ENCODE data around the gene LIMS2.

The LIMS2 gene

GRCh38 chr2:127643439-127644065, 31.8 kb downstream of the LIMS2 start:
- no peak overlapping the region for H3K9ac ChIP-seq (ENCODE audit: insufficient read length, low read depth)
- peaks cover 9% of the 10 kb centered on the region for H3K36me3 ChIP-seq (ENCODE audit: insufficient read depth, insufficient read length, low read length)
- no peak for TF ChIP-seq YY1 (IDR thresholded peaks at IDR 0.05; ENCODE audit: insufficient read depth, insufficient read length)
- TF ChIP-seq SUZ12 (IDR thresholded peaks at IDR 0.05; ENCODE audit: extremely low read depth, insufficient read depth, insufficient read length), result no peak
- no peak for TF ChIP-seq ZNF274 (IDR thresholded peaks at IDR 0.05; ENCODE audit: low read depth, low read length)
- no peaks in the 10 kb centered on the region for H3K27me3 ChIP-seq (ENCODE audit: insufficient read depth, insufficient read length)
- no peak overlapping the region for H3K4me3 ChIP-seq (ENCODE audit: insufficient read length, low read depth)
- DNase-seq (ENCODE audit: low read depth, low spot score), result no peak
- H3K4me1 ChIP-seq (ENCODE audit: insufficient read depth, insufficient read length), result peaks cover 47% of the 10 kb centered on the region
- no peaks in the 10 kb centered on the region for H3K9me3 ChIP-seq (ENCODE audit: insufficient read depth, low read length)

- H3K4me1 ChIP-seq (ENCODE audit: insufficient read depth, insufficient read length), result peaks cover 48% of the 10 kb centered on the region
- DNase-seq (ENCODE audit: low read depth, low spot score), result no peak
- no peaks in the 10 kb centered on the region for H3K9me3 ChIP-seq (ENCODE audit: insufficient read depth, low read length)
- no peaks in the 10 kb centered on the region for H3K27me3 ChIP-seq (ENCODE audit: insufficient read depth, insufficient read length)
- H3K36me3 ChIP-seq (ENCODE audit: insufficient read depth, insufficient read length, low read length), result peaks cover 10% of the 10 kb centered on the region
- no peak overlapping the region for H3K9ac ChIP-seq (ENCODE audit: insufficient read length, low read depth)
- TF ChIP-seq ZNF274 (IDR thresholded peaks at IDR 0.05; ENCODE audit: low read depth, low read length), result no peak
- TF ChIP-seq YY1 (IDR thresholded peaks at IDR 0.05; ENCODE audit: insufficient read depth, insufficient read length), result no peak
- TF ChIP-seq SUZ12 (IDR thresholded peaks at IDR 0.05; ENCODE audit: extremely low read depth, insufficient read depth, insufficient read length), result no peak
- no peak overlapping the region for H3K4me3 ChIP-seq (ENCODE audit: insufficient read length, low read depth)
Measured at GRCh38 chr2:127642706-127643438, 32.5 kb downstream of the LIMS2 start.

GRCh38 chr2:127641846-127642507, 33.4 kb downstream of the LIMS2 start:
- H3K4me1 ChIP-seq (ENCODE audit: insufficient read depth, insufficient read length), result peaks cover 47% of the 10 kb centered on the region
- H3K9ac ChIP-seq (ENCODE audit: insufficient read length, low read depth), result no peak overlapping the region
- TF ChIP-seq SUZ12 (IDR thresholded peaks at IDR 0.05; ENCODE audit: extremely low read depth, insufficient read depth, insufficient read length) (no peak), YY1 (IDR thresholded peaks at IDR 0.05; ENCODE audit: insufficient read depth, insufficient read length) (no peak), ZNF274 (IDR thresholded peaks at IDR 0.05; ENCODE audit: low read depth, low read length) (no peak)
- no peaks in the 10 kb centered on the region for H3K27me3 ChIP-seq (ENCODE audit: insufficient read depth, insufficient read length)
- no peaks in the 10 kb centered on the region for H3K9me3 ChIP-seq (ENCODE audit: insufficient read depth, low read length)
- no peak for DNase-seq (ENCODE audit: low read depth, low spot score)
- peaks cover 10% of the 10 kb centered on the region for H3K36me3 ChIP-seq (ENCODE audit: insufficient read depth, insufficient read length, low read length)
- H3K4me3 ChIP-seq (ENCODE audit: insufficient read length, low read depth), result no peak overlapping the region

- Histone ChIP-seq H3K4me3 (ENCODE audit: insufficient read length, low read depth) (no peak overlapping the region), H3K4me1 (ENCODE audit: insufficient read depth, insufficient read length) (peaks cover 50% of the 10 kb centered on the region), H3K36me3 (ENCODE audit: insufficient read depth, insufficient read length, low read length) (peaks cover 14% of the 10 kb centered on the region), H3K27me3 (ENCODE audit: insufficient read depth, insufficient read length) (no peaks in the 10 kb centered on the region), H3K9me3 (ENCODE audit: insufficient read depth, low read length) (no peaks in the 10 kb centered on the region), H3K9ac (ENCODE audit: insufficient read length, low read depth) (no peak overlapping the region)
- no peak for DNase-seq (ENCODE audit: low read depth, low spot score)
- TF ChIP-seq SUZ12 (IDR thresholded peaks at IDR 0.05; ENCODE audit: extremely low read depth, insufficient read depth, insufficient read length), result no peak
- no peak for TF ChIP-seq ZNF274 (IDR thresholded peaks at IDR 0.05; ENCODE audit: low read depth, low read length)
Measured at GRCh38 chr2:127641133-127641532, 34.2 kb downstream of the LIMS2 start.

GRCh38 chr2:127640082-127641072, 35.0 kb downstream of the LIMS2 start:
- Histone ChIP-seq H3K27me3 (ENCODE audit: insufficient read depth, insufficient read length) (no peaks in the 10 kb centered on the region), H3K36me3 (ENCODE audit: insufficient read depth, insufficient read length, low read length) (peaks cover 16% of the 10 kb centered on the region), H3K4me1 (ENCODE audit: insufficient read depth, insufficient read length) (peaks cover 47% of the 10 kb centered on the region), H3K4me3 (ENCODE audit: insufficient read length, low read depth) (no peak overlapping the region), H3K9me3 (ENCODE audit: insufficient read depth, low read length) (no peaks in the 10 kb centered on the region), H3K9ac (ENCODE audit: insufficient read length, low read depth) (peak overlapping the region; percentile 62)
- TF ChIP-seq SUZ12 (IDR thresholded peaks at IDR 0.05; ENCODE audit: extremely low read depth, insufficient read depth, insufficient read length) (no peak), ZNF274 (IDR thresholded peaks at IDR 0.05; ENCODE audit: low read depth, low read length) (no peak), YY1 (IDR thresholded peaks at IDR 0.05; ENCODE audit: insufficient read depth, insufficient read length) (no peak)
- no peak for DNase-seq (ENCODE audit: low read depth, low spot score)

GRCh38 chr2:127639111-127639474, 36.2 kb downstream of the LIMS2 start:
- DNase-seq (ENCODE audit: low read depth, low spot score), result no peak
- Histone ChIP-seq H3K4me1 (ENCODE audit: insufficient read depth, insufficient read length) (peaks cover 47% of the 10 kb centered on the region), H3K4me3 (ENCODE audit: insufficient read length, low read depth) (no peak overlapping the region), H3K36me3 (ENCODE audit: insufficient read depth, insufficient read length, low read length) (peaks cover 16% of the 10 kb centered on the region), H3K9ac (ENCODE audit: insufficient read length, low read depth) (no peak overlapping the region), H3K27me3 (ENCODE audit: insufficient read depth, insufficient read length) (no peaks in the 10 kb centered on the region), H3K9me3 (ENCODE audit: insufficient read depth, low read length) (no peaks in the 10 kb centered on the region)
- no peak for TF ChIP-seq SUZ12 (IDR thresholded peaks at IDR 0.05; ENCODE audit: extremely low read depth, insufficient read depth, insufficient read length)
- TF ChIP-seq YY1 (IDR thresholded peaks at IDR 0.05; ENCODE audit: insufficient read depth, insufficient read length), result no peak
- no peak for TF ChIP-seq ZNF274 (IDR thresholded peaks at IDR 0.05; ENCODE audit: low read depth, low read length)

All from NT2/D1 (cell line).